Measurements from ENCODE around the gene CLP1. TPM values are rescaled to one million over a fixed set of nuclear protein-coding genes. Genes with fewer than 3 reads are reported as not detected.

Gene CLP1
- total RNA-seq, 3 donors from 2014 or later: 10.0 to 13.1 (median 10.9) TPM

GRCh38 chr11:57641011-57641807 lies 16.4 kb upstream of the CLP1 start:
- intact Hi-C loops (cut with DNase I, micrococcal nuclease): loop anchor here (5.0 to 10.0 kb wide), 3 partner anchors 69 to 296 kb away; partner anchors contain the start of gene UBE2L6 (in 1 of the 2)
- no peaks in the 10 kb centered on the region for H3K36me3 ChIP-seq (ENCODE audit: low read depth)
- no peak for DNase-seq
- H3K4me1 ChIP-seq (ENCODE audit: low read depth): peaks cover 5% of the 10 kb centered on the region
- H3K4me3 ChIP-seq: no peak overlapping the region
- ATAC-seq: peak; percentile 48
- TF ChIP-seq CTCF (IDR thresholded peaks at IDR 0.05): no peak
- H3K9me3 ChIP-seq: no peaks in the 10 kb centered on the region

GRCh38 chr11:57643802-57644201 lies 13.8 kb upstream of the CLP1 start:
- Histone ChIP-seq H3K9me3 (no peaks in the 10 kb centered on the region), H3K4me1 (ENCODE audit: low read depth) (peaks cover 5% of the 10 kb centered on the region), H3K36me3 (ENCODE audit: low read depth) (no peaks in the 10 kb centered on the region), H3K4me3 (no peak overlapping the region)
- TF ChIP-seq CTCF (IDR thresholded peaks at IDR 0.05): no peak
- ATAC-seq: no peak
- intact Hi-C loops (cut with DNase I, micrococcal nuclease): loop anchor here (5.0 to 10.0 kb wide), 3 partner anchors 72 to 299 kb away; partner anchors contain the start of gene UBE2L6 (in 1 of the 2)
- no peak for DNase-seq

- ATAC-seq (peak; percentile 83), DNase-seq (peak; percentile 71 to 93 (median 84))
- intact Hi-C loops (cut with DNase I, micrococcal nuclease): loop anchor here (5.0 to 10.0 kb wide), 3 partner anchors 73 to 300 kb away; partner anchors contain the start of gene UBE2L6 (in 1 of the 2)
- Histone ChIP-seq H3K4me3 (no peak overlapping the region), H3K36me3 (ENCODE audit: low read depth) (no peaks in the 10 kb centered on the region), H3K9me3 (no peaks in the 10 kb centered on the region), H3K4me1 (ENCODE audit: low read depth) (no peaks in the 10 kb centered on the region)
- peak; percentile 83 for TF ChIP-seq CTCF (IDR thresholded peaks at IDR 0.05)
Measured at GRCh38 chr11:57644748-57645688, 12.5 kb upstream of the CLP1 start.

GRCh38 chr11:57645689-57646085 lies 11.9 kb upstream of the CLP1 start:
- Histone ChIP-seq H3K4me3 (no peak overlapping the region), H3K4me1 (ENCODE audit: low read depth) (no peaks in the 10 kb centered on the region), H3K9me3 (no peaks in the 10 kb centered on the region), H3K36me3 (ENCODE audit: low read depth) (no peaks in the 10 kb centered on the region)
- ATAC-seq: no peak
- TF ChIP-seq CTCF (IDR thresholded peaks at IDR 0.05): no peak
- intact Hi-C loops (cut with DNase I, micrococcal nuclease): loop anchor here in 1 of 2 donors (10.0 kb wide), 1 partner anchor 301 kb away; no protein-coding TSS in a partner anchor
- DNase-seq: no peak

- no peaks in the 10 kb centered on the region for H3K36me3 ChIP-seq (ENCODE audit: low read depth)
- no peaks in the 10 kb centered on the region for H3K4me1 ChIP-seq (ENCODE audit: low read depth)
- H3K9me3 ChIP-seq: no peaks in the 10 kb centered on the region
- TF ChIP-seq CTCF (IDR thresholded peaks at IDR 0.05): no peak
- intact Hi-C loops (cut with DNase I, micrococcal nuclease): loop anchor here in 1 of 2 donors (10.0 kb wide), 1 partner anchor 301 kb away; no protein-coding TSS in a partner anchor
- DNase-seq (no peak), ATAC-seq (no peak)
- H3K4me3 ChIP-seq: no peak overlapping the region
Measured at GRCh38 chr11:57646194-57646798, 11.3 kb upstream of the CLP1 start.

All from mucosa of descending colon (tissue), 3 donors.